ENCODE data around the gene MSH5. TPM values are rescaled to one million over a fixed set of nuclear protein-coding genes. Genes with fewer than 3 reads are reported as not detected.

Gene MSH5
- total RNA-seq, 6 donors from 2014 or later = 7.3 to 52.4 (median 13.1) TPM

DNA sequence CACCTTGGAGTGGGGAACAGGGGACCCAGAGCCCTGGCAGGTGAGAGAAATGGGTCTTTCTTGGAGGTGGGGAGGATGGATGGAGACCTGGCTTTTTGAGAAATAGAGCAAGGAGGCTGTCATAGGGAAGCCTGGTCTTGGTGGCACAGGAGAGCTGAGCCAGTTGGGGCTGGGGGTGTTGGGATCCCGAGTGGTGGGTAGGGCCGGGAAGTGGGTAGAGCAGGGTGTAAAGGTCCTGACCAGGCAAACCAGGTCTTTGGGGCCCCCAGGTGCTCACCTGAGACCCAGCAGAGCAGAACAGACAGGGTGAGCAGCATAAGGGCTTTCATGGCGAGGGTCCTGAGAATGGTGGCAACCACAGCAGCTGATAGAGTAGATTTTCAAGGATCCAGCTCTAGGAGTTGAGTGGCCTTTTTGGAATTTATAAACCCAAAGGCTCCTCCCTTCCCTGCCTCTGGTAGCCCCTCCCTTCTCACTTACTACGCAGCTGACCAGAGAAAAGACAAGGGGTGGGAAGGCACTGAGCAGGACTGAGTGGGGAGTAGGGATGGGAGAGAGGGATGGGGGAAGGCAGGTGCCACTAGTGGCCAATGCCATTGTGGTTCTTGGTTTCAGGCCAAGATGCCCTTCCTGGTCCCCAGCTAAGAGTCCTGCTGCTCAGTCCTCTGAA lies 18.3 kb upstream of the MSH5 start, which contains the start of gene LY6G6C:
TSS of gene LY6G6C (minus strand) at position 396 of the 670 bp plus-strand sequence. CDS start at position 329, 67 bp downstream.
- Histone ChIP-seq H3K27me3 (no peaks in the 10 kb centered on the region), H3K4me3 (no peak within 1 kb of the TSS), H3K4me1 (peaks cover 8 to 19% (median 11%) of the 10 kb centered on the region in 4 donors), H3K36me3 (peaks cover 0 to 7% (median 0%) of the 10 kb centered on the region in 4 donors), H3K9me3 (no peaks in the 10 kb centered on the region), H3K27ac (no peak within 1 kb of the TSS)
- 87 to 90% methylated on average over 4 of the region's 4 CpGs for WGBS, 2 donors
- DNase-seq (no peak), ATAC-seq (ENCODE audit: low FRiP score in 2 of 2) (no peak)
- TF ChIP-seq EP300 (IDR thresholded peaks at IDR 0.05) = no peak
- TF ChIP-seq POLR2AphosphoS5 (IDR thresholded peaks at IDR 0.05) = no peak
- TF ChIP-seq, protein P1, sequence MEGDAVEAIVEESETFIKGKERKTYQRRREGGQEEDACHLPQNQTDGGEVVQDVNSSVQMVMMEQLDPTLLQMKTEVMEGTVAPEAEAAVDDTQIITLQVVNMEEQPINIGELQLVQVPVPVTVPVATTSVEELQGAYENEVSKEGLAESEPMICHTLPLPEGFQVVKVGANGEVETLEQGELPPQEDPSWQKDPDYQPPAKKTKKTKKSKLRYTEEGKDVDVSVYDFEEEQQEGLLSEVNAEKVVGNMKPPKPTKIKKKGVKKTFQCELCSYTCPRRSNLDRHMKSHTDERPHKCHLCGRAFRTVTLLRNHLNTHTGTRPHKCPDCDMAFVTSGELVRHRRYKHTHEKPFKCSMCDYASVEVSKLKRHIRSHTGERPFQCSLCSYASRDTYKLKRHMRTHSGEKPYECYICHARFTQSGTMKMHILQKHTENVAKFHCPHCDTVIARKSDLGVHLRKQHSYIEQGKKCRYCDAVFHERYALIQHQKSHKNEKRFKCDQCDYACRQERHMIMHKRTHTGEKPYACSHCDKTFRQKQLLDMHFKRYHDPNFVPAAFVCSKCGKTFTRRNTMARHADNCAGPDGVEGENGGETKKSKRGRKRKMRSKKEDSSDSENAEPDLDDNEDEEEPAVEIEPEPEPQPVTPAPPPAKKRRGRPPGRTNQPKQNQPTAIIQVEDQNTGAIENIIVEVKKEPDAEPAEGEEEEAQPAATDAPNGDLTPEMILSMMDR (IDR thresholded peaks at IDR 0.05) = no peak
- no peak for TF ChIP-seq POLR2A (IDR thresholded peaks at IDR 0.05)

DNA sequence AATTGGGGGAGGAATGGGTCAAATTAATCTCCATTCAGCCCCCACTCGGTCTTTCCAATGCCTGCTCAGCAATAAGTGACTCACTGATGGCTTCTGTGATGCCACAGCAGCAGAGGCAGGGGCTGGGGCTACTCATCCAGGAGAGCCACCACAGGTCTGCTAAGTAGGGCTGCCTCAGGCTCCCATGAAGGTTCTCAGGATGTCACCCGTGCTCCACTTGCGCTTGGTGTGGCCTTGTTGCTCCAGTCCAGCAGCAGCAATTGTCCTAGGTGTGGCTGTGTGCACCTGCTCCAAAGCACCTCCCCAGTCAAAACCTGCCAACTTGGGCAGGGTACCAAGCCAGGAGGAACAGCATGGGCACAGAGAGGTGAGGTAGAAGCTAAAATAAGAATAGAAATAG lies 17.6 kb upstream of the MSH5 start:
- TF ChIP-seq EP300 (IDR thresholded peaks at IDR 0.05) (no peak), POLR2AphosphoS5 (IDR thresholded peaks at IDR 0.05) (no peak), POLR2A (IDR thresholded peaks at IDR 0.05) (no peak)
- TF ChIP-seq, protein P1 (IDR thresholded peaks at IDR 0.05) = no peak
- WGBS, 2 donors = 91% methylated on average over 3 of the region's 3 CpGs; no CpG with 5 or more reads in 1 of the 2 donors
- DNase-seq (no peak), ATAC-seq (ENCODE audit: low FRiP score in 2 of 2) (no peak)
- Histone ChIP-seq H3K27me3 (no peaks in the 10 kb centered on the region), H3K4me1 (peaks cover 13 to 22% (median 18%) of the 10 kb centered on the region in 4 donors), H3K36me3 (peaks cover 0 to 14% (median 1%) of the 10 kb centered on the region in 4 donors), H3K4me3 (no peak overlapping the region), H3K9me3 (no peaks in the 10 kb centered on the region), H3K27ac (no peak overlapping the region)

DNA sequence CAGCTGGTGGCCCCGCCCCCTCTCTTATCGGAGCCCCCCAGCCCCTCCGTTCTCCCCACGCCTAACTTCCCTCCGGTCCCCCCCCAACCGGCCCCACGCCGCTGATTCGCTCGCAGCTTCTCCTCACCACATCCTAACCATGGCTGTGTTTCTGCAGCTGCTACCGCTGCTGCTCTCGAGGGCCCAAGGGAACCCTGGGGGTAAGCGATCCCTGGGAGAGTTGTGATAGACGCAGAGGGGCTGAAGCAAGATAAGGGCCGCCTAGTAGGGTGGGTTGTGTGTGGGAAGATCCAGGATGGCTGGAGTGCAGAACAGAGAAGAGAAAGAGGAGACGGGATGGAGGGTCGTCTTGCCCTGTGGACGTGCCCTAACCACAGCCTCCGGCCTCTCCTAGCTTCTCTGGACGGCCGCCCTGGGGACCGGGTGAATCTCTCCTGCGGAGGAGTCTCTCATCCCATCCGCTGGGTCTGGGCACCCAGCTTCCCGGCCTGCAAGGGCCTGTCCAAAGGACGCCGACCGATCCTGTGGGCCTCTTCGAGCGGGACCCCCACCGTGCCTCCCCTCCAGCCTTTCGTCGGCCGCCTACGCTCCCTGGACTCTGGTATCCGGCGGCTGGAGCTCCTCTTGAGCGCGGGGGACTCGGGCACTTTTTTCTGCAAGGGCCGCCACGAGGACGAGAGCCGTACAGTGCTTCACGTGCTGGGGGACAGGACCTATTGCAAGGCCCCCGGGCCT lies 16.4 kb upstream of the MSH5 start, which contains the start of gene MPIG6B:
TSS of gene MPIG6B (plus strand) at position 129 of the 735 bp plus-strand sequence. CDS start at position 140, 11 bp downstream.
- Histone ChIP-seq H3K27me3 (no peaks in the 10 kb centered on the region), H3K4me1 (peaks cover 23 to 32% (median 26%) of the 10 kb centered on the region in 4 donors), H3K4me3 (no peak within 1 kb of the TSS), H3K36me3 (peaks cover 0 to 24% (median 2%) of the 10 kb centered on the region in 4 donors), H3K9me3 (no peaks in the 10 kb centered on the region), H3K27ac (peak within 1 kb of the TSS in 1 of 4 donors; percentile 93)
- DNase-seq (no peak), ATAC-seq (ENCODE audit: low FRiP score in 2 of 2) (no peak)
- TF ChIP-seq, protein P1 (IDR thresholded peaks at IDR 0.05) = no peak
- TF ChIP-seq POLR2AphosphoS5 (IDR thresholded peaks at IDR 0.05) (no peak), POLR2A (IDR thresholded peaks at IDR 0.05) (no peak), EP300 (IDR thresholded peaks at IDR 0.05) (no peak)
- WGBS, 2 donors = 69 to 81% methylated on average over 29 to 42 of the region's 46 CpGs

DNA sequence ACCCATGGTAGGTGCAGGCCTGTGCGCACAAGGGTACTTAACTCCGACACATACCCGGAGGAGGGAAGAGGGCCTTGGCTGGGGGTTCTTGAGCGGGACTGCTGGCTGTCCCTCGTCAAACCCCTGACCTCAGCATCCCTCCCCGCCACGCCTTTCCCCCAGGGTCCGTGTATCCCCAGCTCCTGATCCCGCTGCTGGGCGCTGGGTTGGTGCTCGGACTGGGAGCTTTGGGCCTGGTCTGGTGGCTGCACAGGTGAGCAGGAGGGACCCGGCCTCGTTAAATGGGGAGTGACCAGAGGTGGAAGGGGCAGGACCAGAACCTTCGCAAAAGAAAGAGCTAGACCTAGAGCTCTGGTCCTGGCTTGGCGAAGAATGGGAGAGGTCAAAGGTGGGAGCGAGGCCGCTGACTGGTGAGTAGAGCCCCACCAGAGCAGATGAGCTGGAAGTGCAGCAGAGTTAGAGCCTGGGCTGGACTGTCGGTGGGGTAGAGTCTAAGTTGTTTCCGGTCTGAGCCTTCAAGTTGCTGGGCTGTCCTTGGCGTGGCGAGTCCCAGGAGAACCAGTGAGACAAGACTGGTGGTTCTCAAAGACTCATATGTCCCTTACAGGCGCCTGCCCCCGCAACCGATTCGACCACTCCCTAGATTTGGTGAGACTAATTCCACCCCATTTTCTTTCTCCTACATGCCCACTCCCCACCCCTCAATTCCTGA lies 15.7 kb upstream of the MSH5 start:
- Histone ChIP-seq H3K27ac (peak overlapping the region in 2 of 4 donors; percentile 21 to 93), H3K4me1 (peaks cover 23 to 39% (median 32%) of the 10 kb centered on the region in 4 donors), H3K36me3 (peaks cover 0 to 24% (median 2%) of the 10 kb centered on the region in 4 donors), H3K27me3 (no peaks in the 10 kb centered on the region), H3K4me3 (no peak overlapping the region), H3K9me3 (no peaks in the 10 kb centered on the region)
- DNase-seq (no peak), ATAC-seq (ENCODE audit: low FRiP score in 2 of 2) (no peak)
- TF ChIP-seq, protein P1 (IDR thresholded peaks at IDR 0.05) = no peak
- TF ChIP-seq EP300 (IDR thresholded peaks at IDR 0.05) (no peak), POLR2A (IDR thresholded peaks at IDR 0.05) (no peak), POLR2AphosphoS5 (IDR thresholded peaks at IDR 0.05) (no peak)
- WGBS, 2 donors = 91 to 92% methylated on average over 18 to 25 of the region's 25 CpGs
